H1 (cell line): Measurements from ENCODE around the gene GALNTL6. TPM values are rescaled to one million over a fixed set of nuclear protein-coding genes. Genes with fewer than 3 reads are reported as not detected.

Source experiments
- CEBPB ChIP-seq: IDR thresholded peaks from 2 replicates; pipeline ENCODE4 v1.6.1; 2012; ENCODE audit warnings: low read depth, low read length
- CREB1 ChIP-seq: IDR thresholded peaks from 2 replicates; pipeline ENCODE4 v1.6.1; 2012; ENCODE audit warnings: inconsistent platforms
- CTBP2 ChIP-seq: IDR thresholded peaks from 2 replicates; pipeline ENCODE4 v1.7.0; 2011; ENCODE audit warnings: borderline replicate concordance, mild to moderate bottlenecking, moderate library complexity, mixed read lengths, low read length; ENCODE audit not compliant: insufficient read depth, insufficient read length
- EP300 ChIP-seq, 2 experiments: IDR thresholded peaks; 1 replicate in 1 of 2; 2 replicates in 1 of 2; pipeline ENCODE4 v1.6.1; 2011 to 2012; ENCODE audit warnings: low read depth in 2 of 2, low read length in 2 of 2, mild to moderate bottlenecking in 2 of 2, borderline replicate concordance in 1 of 2, inconsistent platforms in 1 of 2, moderate library complexity in 1 of 2
- HDAC6 ChIP-seq: IDR thresholded peaks from one replicate; pipeline ENCODE4 v1.7.1; 2012; ENCODE audit warnings: low read depth, mild to moderate bottlenecking, inconsistent platforms, low read length, moderate library complexity
- JUN ChIP-seq: IDR thresholded peaks from 2 replicates; pipeline ENCODE4 v1.6.1; 2011; ENCODE audit warnings: low read depth, mild to moderate bottlenecking, improper control_type of control experiment, low read length
- NANOG ChIP-seq: IDR thresholded peaks from 2 replicates; pipeline ENCODE4 v1.6.1; 2011; ENCODE audit warnings: low read length, low read depth, mild to moderate bottlenecking, inconsistent platforms; ENCODE audit not compliant: insufficient read depth, poor library complexity, severe bottlenecking
- POLR2A ChIP-seq, 2 experiments: IDR thresholded peaks; 1 replicate in 1 of 2; 2 replicates in 1 of 2; pipeline ENCODE4 v1.6.1; 2011; ENCODE audit warnings: low read depth in 2 of 2, low read length in 2 of 2, mild to moderate bottlenecking in 2 of 2; ENCODE audit errors: control extremely low read depth in 1 of 2
- RBBP5 ChIP-seq: IDR thresholded peaks from 2 replicates; pipeline ENCODE4 v1.7.1; 2012; ENCODE audit warnings: low read depth, mild to moderate bottlenecking, inconsistent platforms, low read length, moderate library complexity, borderline replicate concordance
- RFX5 ChIP-seq: IDR thresholded peaks from 2 replicates; pipeline ENCODE4 v1.6.1; 2011; ENCODE audit warnings: low read depth, low read length, improper control_type of control experiment, borderline replicate concordance
- polyA plus RNA-seq, 7 experiments: library from polyadenylated mRNA; depleted of rRNA in 3 of 7; stranded (reverse) in 5 of 7; unstranded in 2 of 7; fragments of >200 nt in 5 of 7; fragments of 200-250 nt in 2 of 7; gene quantifications; 1 replicate in 5 of 7; 2 replicates in 1 of 7; 4 replicates in 1 of 7; pipeline versions ENCODE4 v1.2.1 to v1.2.3, GENCODE V29; 2011 to 2013; ENCODE audit warnings: missing spikeins in 2 of 7, mixed read lengths in 2 of 7
- total RNA-seq: library from RNA; stranded (reverse); fragmentation: NEBNext Ultra II Directional; extraction: Animal tissue kit (Norgen Biotek cat#: 25700); gene quantifications from 2 replicates; pipeline ENCODE4 v1.2.1, GENCODE V29; 2021
- TF ChIP-seq, protein P1 (sequence below): fragments of 300-600 bp; sonication (generic); IDR thresholded peaks from 2 replicates; pipeline ENCODE4 v1.7.1; 2012; ENCODE audit warnings: low read length, moderate library complexity, mild to moderate bottlenecking, inconsistent platforms; ENCODE audit not compliant: insufficient replicate concordance

GALNTL6 gene
- total and polyA plus RNA-seq, 2 of the 8 experiments (the other 6 are each of a cell fraction or from before 2014, with no cell fraction given): 0.03 to 0.32 TPM

DNA sequence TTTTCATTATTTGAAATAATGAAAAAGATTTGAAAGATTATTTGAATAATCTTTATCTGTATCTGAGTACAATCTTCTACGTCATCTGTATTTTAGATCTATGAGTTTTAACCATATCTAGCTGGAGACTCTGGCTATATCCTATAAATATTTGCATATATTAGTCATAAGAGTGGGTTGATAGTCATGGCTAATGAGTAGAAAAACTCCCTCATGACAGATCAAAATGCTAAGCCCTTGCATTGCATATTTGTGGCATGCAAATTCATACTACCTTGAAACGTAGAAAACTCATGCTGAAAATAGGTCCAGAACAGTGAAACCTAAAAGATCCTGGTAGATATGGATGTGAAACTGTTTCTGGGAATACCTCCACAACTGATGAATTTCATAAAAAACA, 291.3 kb downstream of the GALNTL6 start (continued):
- TF ChIP-seq, protein P1, sequence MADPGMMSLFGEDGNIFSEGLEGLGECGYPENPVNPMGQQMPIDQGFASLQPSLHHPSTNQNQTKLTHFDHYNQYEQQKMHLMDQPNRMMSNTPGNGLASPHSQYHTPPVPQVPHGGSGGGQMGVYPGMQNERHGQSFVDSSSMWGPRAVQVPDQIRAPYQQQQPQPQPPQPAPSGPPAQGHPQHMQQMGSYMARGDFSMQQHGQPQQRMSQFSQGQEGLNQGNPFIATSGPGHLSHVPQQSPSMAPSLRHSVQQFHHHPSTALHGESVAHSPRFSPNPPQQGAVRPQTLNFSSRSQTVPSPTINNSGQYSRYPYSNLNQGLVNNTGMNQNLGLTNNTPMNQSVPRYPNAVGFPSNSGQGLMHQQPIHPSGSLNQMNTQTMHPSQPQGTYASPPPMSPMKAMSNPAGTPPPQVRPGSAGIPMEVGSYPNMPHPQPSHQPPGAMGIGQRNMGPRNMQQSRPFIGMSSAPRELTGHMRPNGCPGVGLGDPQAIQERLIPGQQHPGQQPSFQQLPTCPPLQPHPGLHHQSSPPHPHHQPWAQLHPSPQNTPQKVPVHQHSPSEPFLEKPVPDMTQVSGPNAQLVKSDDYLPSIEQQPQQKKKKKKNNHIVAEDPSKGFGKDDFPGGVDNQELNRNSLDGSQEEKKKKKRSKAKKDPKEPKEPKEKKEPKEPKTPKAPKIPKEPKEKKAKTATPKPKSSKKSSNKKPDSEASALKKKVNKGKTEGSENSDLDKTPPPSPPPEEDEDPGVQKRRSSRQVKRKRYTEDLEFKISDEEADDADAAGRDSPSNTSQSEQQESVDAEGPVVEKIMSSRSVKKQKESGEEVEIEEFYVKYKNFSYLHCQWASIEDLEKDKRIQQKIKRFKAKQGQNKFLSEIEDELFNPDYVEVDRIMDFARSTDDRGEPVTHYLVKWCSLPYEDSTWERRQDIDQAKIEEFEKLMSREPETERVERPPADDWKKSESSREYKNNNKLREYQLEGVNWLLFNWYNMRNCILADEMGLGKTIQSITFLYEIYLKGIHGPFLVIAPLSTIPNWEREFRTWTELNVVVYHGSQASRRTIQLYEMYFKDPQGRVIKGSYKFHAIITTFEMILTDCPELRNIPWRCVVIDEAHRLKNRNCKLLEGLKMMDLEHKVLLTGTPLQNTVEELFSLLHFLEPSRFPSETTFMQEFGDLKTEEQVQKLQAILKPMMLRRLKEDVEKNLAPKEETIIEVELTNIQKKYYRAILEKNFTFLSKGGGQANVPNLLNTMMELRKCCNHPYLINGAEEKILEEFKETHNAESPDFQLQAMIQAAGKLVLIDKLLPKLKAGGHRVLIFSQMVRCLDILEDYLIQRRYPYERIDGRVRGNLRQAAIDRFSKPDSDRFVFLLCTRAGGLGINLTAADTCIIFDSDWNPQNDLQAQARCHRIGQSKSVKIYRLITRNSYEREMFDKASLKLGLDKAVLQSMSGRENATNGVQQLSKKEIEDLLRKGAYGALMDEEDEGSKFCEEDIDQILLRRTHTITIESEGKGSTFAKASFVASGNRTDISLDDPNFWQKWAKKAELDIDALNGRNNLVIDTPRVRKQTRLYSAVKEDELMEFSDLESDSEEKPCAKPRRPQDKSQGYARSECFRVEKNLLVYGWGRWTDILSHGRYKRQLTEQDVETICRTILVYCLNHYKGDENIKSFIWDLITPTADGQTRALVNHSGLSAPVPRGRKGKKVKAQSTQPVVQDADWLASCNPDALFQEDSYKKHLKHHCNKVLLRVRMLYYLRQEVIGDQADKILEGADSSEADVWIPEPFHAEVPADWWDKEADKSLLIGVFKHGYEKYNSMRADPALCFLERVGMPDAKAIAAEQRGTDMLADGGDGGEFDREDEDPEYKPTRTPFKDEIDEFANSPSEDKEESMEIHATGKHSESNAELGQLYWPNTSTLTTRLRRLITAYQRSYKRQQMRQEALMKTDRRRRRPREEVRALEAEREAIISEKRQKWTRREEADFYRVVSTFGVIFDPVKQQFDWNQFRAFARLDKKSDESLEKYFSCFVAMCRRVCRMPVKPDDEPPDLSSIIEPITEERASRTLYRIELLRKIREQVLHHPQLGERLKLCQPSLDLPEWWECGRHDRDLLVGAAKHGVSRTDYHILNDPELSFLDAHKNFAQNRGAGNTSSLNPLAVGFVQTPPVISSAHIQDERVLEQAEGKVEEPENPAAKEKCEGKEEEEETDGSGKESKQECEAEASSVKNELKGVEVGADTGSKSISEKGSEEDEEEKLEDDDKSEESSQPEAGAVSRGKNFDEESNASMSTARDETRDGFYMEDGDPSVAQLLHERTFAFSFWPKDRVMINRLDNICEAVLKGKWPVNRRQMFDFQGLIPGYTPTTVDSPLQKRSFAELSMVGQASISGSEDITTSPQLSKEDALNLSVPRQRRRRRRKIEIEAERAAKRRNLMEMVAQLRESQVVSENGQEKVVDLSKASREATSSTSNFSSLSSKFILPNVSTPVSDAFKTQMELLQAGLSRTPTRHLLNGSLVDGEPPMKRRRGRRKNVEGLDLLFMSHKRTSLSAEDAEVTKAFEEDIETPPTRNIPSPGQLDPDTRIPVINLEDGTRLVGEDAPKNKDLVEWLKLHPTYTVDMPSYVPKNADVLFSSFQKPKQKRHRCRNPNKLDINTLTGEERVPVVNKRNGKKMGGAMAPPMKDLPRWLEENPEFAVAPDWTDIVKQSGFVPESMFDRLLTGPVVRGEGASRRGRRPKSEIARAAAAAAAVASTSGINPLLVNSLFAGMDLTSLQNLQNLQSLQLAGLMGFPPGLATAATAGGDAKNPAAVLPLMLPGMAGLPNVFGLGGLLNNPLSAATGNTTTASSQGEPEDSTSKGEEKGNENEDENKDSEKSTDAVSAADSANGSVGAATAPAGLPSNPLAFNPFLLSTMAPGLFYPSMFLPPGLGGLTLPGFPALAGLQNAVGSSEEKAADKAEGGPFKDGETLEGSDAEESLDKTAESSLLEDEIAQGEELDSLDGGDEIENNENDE: no peak
- no peak for TF ChIP-seq RBBP5
- no peak for TF ChIP-seq EP300 (IDR thresholded peaks at IDR 0.05; ENCODE audit: borderline replicate concordance in 1 of 2, low read depth in 2 of 2, low read length in 2 of 2)
- TF ChIP-seq POLR2A (IDR thresholded peaks at IDR 0.05; ENCODE audit: control extremely low read depth in 1 of 2, low read depth in 2 of 2, low read length in 2 of 2): no peak
- TF ChIP-seq JUN: no peak
- no peak for TF ChIP-seq CEBPB
- TF ChIP-seq HDAC6: no peak
- TF ChIP-seq RFX5: no peak
- no peak for TF ChIP-seq CREB1
- TF ChIP-seq NANOG: no peak
- no peak for TF ChIP-seq CTBP2
